Measurements from ENCODE around the gene PLEKHO2.

Gene PLEKHO2

GRCh38 chr15:64825431-64826294, 16.1 kb upstream of the PLEKHO2 start, which contains the start of gene PIF1:
TSS of gene PIF1 (minus strand) at chr15:64825647. CDS start at chr15:64824335, 1,312 bp downstream.
- DNase-seq: peak; percentile 99

GRCh38 chr15:64828985-64829384, 12.7 kb upstream of the PLEKHO2 start:
- no peak for DNase-seq

- no peak for DNase-seq
Observed at GRCh38 chr15:64833690-64834089, 8.0 kb upstream of the PLEKHO2 start.

GRCh38 chr15:64836023-64836536, 5.6 kb upstream of the PLEKHO2 start:
- no peak for DNase-seq

- no peak for DNase-seq
Observed at GRCh38 chr15:64837502-64837901, 4.2 kb upstream of the PLEKHO2 start.

- no peak for DNase-seq
Observed at GRCh38 chr15:64841060-64841343, 713 bp upstream of the PLEKHO2 start.

- DNase-seq: no peak
Observed at GRCh38 chr15:64842096-64842939, 603 bp downstream of the PLEKHO2 start.

GRCh38 chr15:64842986-64843561, 1.4 kb downstream of the PLEKHO2 start:
- no peak for DNase-seq

- no peak for DNase-seq
Observed at GRCh38 chr15:64843991-64844390, 2.3 kb downstream of the PLEKHO2 start.

- DNase-seq: no peak
Observed at GRCh38 chr15:64844576-64845145, 2.9 kb downstream of the PLEKHO2 start.

GRCh38 chr15:64845183-64845611, 3.5 kb downstream of the PLEKHO2 start:
- DNase-seq: no peak

GRCh38 chr15:64845831-64846595, 4.3 kb downstream of the PLEKHO2 start:
- DNase-seq: no peak

- no peak for DNase-seq
Observed at GRCh38 chr15:64847016-64847415, 5.3 kb downstream of the PLEKHO2 start.

GRCh38 chr15:64847448-64847847, 5.7 kb downstream of the PLEKHO2 start:
- no peak for DNase-seq

- no peak for DNase-seq
Observed at GRCh38 chr15:64847876-64848716, 6.4 kb downstream of the PLEKHO2 start.

- no peak for DNase-seq
Observed at GRCh38 chr15:64850778-64851502, 9.2 kb downstream of the PLEKHO2 start.

- no peak for DNase-seq
Observed at GRCh38 chr15:64851503-64851840, 9.8 kb downstream of the PLEKHO2 start.

- no peak for DNase-seq
Observed at GRCh38 chr15:64854041-64854440, 12.3 kb downstream of the PLEKHO2 start.

GRCh38 chr15:64854526-64854925, 12.8 kb downstream of the PLEKHO2 start:
- no peak for DNase-seq

- DNase-seq: no peak
Observed at GRCh38 chr15:64855205-64855975, 13.7 kb downstream of the PLEKHO2 start.
